ENCODE data around the gene ERI3.

Gene ERI3

DNA sequence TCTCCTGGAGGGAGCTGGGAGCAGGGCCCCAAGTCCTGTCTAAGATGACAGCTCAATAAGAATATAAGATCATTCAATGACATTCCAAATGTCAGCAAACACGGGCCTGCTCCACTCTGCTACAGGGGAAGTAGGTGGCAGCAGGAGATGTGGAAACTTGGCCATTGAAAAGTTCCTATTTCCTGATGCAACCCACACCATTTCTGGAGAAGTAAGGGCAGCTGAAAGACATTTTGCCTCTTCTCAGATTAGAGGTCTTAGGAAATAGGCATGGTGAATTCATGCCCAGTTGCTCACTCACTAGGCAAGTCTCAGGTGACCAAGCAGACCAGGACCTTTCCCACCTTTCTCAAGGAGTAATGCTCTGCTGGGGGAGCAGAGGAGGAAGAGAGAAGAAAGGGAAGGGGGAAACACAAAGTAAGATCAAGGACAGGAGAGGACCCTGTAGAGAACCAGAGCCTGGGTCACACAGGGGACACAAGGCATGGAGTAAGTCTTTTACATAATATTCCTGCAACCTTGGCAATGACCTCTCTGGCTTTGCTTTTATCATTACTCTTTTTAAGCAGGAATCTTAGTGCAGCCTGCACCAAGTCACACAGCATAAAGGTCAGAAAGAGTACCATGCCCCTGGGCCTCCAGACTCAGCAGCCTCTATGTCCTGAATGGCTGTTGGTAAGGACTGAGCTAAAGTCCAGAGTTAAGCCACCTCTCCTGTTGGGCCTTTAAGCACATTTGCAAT lies 72.9 kb downstream of the ERI3 start:
- DNase-seq, result no peak

GRCh38 chr1:44276901-44277300 lies 78.2 kb downstream of the ERI3 start:
- DNase-seq, result no peak

DNA sequence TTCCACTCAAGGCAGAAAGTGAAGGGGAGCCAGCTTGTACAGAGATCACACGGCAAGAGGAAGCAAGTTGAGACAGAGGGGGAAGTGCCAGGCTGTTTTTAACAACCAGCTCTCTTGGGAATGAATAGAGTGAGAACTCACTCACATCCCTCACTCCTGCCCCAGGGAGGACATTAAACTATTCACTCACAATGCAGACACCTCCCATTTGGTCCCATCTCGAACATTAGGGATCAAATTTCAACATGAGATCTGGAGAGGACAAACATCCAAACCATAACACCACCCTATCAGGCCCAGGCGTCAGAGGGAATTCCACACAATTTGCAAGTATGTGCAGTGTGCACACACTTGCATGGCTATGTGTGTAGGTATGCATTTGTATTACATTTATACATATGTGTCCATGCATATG lies 79.1 kb downstream of the ERI3 start:
- no peak for DNase-seq

DNA sequence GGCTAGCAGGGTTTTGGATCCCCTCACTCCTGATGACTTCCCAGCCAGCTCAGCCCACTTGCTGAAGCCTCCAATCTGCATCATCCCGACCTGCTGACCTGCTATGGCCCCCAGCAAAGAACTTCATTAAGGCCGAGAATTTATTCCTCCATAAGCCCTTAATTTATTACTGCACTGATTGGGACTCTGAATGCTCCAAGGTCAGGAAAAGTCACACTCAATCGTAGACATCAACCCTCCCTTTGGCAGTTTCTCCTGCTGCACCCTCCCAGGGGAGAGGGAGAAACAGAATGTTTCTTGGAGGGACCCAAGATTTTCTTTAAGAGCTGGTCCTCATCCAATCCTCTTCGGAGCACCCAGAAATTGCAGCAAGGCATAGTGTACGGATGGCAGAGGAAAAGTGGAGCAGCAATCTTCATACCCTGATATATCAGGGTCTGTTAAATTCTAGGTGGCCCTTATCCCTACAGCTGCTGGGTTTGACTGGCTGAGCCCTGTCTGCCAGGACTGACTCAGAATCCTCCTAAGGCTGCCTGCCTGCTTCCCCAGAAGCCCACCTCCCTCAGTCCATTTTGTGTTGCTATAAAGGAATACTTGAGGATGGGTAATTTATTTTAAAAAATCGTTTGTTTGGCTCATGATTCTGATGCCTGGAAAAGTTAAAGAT lies 79.6 kb downstream of the ERI3 start:
- no peak for DNase-seq

GRCh38 chr1:44273560-44274350 lies 81.3 kb downstream of the ERI3 start:
- DNase-seq, result no peak

DNA sequence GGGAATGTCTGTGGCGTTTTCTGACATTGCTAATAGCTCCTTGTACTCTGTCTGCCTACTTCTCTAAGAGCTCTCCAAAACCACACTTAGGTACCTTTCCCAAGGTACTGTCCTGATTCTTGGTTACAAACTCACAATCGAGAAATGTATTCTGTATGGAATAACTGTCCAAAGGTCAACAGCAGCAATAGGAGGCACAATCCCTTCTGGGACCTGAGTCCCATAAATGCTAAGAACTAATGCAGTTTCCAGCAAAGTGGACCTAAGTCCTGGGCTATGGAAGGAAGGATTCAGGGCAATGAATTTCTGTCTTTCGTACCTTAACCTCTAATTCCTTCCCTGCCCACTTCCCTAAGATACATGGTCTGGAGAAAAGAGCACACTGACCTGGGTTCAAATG lies 82.1 kb downstream of the ERI3 start:
- no peak for DNase-seq

DNA sequence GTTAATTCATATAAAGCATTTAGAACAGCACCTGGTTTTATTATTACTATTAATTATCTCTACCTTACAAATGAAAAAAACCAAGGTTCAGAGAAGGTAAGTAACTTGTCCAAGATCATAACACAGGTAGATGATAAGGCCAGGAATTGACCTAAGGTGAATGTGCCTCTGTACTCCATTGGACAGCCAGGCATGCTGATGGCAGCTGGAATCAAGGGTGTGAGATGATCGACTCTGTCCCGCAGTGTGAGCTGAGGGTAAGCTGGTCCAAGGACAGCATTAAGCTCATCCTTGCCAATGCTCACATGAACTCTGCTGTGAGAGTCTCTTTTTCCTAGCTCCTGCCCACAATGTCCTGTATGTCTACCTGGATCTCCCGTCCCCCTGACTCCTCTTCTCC lies 83.4 kb downstream of the ERI3 start:
- DNase-seq, result no peak

GRCh38 chr1:44270686-44271628 lies 84.1 kb downstream of the ERI3 start:
- no peak for DNase-seq

- no peak for DNase-seq
Observed at GRCh38 chr1:44268054-44268453, 87.0 kb downstream of the ERI3 start.

GRCh38 chr1:44267438-44267837 lies 87.6 kb downstream of the ERI3 start:
- no peak for DNase-seq

DNA sequence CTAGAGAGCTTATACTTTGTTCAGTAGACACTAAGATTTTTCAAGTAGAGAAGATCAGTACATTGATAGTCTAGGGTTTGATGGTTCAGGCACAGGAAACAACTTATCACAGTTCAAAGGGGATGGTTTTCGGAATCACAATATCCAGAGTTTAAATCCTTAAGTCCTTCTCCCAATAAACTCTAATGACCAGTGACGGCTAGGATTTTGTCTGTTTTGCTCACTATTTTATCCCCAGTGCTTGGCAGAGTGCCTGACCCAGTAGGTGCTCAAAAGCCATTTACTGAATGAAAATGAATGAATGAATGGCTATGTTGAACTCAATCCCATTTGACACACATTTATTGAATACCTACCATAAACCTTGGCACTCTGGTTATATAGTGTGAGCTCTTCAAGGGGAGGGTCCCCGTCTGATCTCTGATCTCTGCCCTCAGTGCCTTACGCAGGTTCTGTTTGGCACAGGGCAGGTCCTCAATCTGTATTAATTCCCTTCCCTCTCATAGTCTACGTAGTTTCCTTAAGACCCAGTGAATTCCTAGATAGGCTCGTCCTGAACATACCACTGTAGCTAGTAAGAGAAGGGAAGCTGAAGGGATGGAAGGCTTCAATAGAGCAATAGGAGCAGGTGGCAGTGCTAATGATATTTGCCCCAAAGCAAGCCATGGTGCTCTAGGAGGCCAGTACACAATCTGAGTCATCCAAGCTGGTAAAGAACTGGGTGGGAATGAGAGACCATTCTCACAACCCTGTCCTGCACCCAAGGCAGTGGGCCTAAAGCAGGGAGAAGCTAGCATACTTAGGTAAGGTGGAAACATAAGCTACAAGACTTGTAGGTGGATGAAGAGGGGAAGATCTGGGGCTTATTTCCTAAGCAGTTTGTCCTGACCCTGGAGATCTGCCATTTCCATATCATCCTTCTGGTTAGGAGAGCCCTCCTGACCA lies 88.4 kb downstream of the ERI3 start:
- DNase-seq, result no peak

GRCh38 chr1:44265656-44266358 lies 89.2 kb downstream of the ERI3 start:
- no peak for DNase-seq

- no peak for DNase-seq
Observed at GRCh38 chr1:44264451-44264771, 90.6 kb downstream of the ERI3 start.

DNA sequence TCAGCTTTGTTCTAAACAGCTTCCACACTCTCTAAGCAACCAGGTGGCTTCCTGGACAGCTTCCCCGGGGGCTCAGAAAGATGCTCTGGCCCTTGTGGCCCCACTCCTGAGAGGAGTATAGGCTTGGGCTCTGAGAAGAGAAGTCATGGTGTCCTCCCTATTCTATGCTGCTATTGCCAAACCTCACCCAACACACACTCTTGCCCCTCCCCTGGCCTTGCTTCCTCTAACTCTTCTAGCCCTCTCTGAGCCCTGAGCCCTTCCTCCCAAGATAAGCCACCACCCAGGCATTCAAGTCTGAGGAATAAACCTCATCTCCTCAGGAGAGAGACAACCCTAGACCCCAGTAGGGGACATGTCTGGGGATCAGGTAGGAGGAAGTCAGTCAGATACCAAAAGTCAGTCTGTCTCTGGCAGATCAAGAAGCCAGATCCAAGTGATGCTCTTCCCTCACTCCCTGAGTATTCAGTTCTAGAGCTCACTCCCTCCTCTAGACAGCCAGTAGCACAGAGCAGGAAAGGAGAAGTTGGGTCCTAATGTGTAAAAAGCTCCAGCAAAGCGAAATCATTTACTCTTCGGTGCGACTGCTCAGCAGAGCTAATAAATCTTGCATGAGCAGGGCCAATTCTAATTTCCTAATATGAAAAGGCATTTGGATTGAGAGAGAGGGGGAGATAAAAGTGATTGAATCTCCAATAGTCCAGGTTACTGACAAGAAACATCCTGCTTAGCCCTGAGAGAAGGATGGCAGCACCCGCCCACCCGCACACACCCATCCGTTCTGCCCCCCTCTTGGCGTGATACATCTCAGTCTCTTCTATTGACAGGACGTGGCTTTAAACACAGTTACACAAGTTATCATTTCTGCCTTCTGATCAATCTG lies 91.2 kb downstream of the ERI3 start:
- no peak for DNase-seq

GRCh38 chr1:44262816-44263567 lies 92.1 kb downstream of the ERI3 start:
- no peak for DNase-seq

GRCh38 chr1:44262414-44262813 lies 92.6 kb downstream of the ERI3 start:
- no peak for DNase-seq

- no peak for DNase-seq
Observed at GRCh38 chr1:44261962-44262361, 93.1 kb downstream of the ERI3 start.

DNA sequence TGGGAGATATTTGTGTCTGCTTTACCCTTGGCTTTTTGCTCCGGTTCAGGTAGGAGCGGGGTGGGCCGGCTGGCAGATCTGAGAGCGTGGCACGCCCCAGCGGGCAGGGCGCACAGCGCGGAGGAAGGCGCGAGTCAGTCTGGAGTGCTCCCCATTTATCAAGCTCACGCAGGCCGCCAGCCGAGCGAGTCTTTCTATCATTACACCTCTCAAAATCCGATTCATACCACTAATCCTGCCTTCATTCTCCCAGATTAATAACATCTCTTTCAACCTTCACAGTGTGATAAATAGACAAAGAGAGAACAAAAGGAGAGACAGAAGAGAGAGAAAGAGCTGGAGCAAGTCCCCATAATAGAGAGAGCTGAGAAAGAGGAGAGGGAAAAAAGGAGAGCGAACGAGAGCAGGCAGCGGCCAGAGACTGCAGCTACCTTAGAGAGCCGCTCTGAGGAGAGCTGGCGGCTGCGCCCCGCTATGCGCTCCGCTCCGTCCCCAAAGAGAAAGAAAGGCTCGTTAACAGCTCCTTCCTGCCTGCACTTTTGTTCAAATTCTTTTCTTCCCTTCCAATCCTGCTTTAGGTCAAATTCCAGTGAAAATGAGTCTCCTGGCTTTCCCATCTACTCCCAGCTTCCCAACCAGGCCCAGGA lies 93.8 kb downstream of the ERI3 start:
- DNase-seq, result no peak

DNA sequence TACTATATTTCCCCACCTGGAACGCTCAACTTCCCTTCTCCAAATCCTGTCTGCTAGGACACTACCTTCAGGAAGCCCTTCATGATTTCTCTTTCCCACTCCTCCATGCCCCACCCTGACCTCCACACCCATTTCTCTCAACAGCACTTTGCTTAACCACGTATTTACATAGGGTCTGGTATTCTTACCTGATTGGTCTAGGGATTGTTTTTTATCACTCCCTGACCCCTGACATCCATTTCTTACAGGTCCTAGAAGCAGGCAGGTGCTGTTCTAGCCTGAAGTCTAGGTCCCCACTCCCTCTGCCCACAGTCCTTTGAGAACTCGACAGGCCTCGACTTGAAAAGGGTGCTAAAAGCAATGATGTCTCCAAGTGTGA lies 94.3 kb downstream of the ERI3 start:
- DNase-seq, result no peak

All from stimulated activated CD4-positive, alpha-beta T cell treated with anti-CD3 and anti-CD28 coated beads, Interleukin-2, amount 100 ng/mL, for 24 hours (primary cell).